NCI-H1417 (cell line): Measurements from ENCODE around the gene ROCK2.
A peak's percentile ranks its signal among the peaks of the same experiment; 100 is the strongest.
"Not testable (repeated sequence)": the region's sequence is repeated elsewhere in the genome, so short reads cannot be mapped to it uniquely, and the experiment has no call there.

Source experiments
- DNase-seq, 3 experiments: peaks; one replicate each; lab custom pipeline; 2025; lab: John Stamatoyannopoulos, UW

Gene ROCK2

DNA sequence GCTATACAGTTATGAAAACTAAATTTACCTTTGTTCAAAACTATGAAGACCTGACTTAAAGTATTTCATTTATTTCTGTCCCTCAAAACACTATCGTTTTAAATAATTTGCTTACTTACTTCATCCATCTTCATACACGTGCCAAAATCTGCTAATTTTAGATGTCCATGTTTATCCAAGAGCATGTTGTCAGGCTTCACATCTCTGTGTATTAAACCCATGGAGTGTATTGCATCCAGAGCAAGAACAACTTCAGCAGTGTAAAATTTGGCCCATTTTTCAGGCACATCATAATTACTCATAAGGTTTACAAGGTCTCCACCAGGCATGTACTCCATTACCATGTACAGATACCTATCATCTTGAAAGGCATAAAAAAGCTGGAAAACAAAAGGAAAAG lies 108.9 kb downstream of the ROCK2 start:
- DNase-seq: no peak

DNA sequence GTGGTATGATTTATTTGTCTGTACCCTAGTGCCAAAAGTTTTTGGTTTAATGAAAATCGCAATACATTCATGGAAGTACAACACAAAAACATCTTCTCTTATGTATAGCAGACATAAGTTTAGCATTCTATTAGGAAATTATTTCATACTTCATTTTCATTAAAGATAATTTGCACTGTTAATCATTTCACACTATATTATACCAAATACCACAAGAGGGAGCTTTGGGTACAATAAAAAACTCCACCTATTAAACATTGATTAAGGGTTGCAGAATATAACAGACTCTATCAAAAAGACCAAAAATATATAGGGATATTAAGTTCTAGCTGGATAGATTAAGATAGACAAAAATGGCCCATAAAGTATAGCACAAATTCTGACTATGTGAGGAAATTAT lies 110.1 kb downstream of the ROCK2 start:
- DNase-seq: peak in 2 of 3 experiments; percentile 30 to 54

DNA sequence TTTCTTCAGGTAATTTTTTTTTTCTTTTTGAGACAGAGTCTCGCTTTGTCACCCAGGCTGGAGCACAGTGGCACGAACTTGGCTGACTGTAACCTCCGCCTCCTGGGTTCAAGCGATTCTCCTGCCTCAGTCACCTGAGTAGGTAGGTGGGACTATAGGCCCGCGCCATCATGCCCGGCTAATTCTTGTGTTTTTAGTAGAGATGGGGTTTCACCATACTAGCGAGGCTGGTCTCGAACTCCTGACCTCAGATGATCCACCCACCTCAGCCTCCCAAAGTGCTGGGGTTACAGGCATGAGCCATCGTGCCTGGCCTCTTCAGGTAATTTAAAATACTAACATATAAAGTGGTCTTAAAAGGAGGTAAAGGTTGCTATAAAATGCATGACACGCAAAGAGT lies 113.2 kb downstream of the ROCK2 start:
- DNase-seq: not testable (repeated sequence)

DNA sequence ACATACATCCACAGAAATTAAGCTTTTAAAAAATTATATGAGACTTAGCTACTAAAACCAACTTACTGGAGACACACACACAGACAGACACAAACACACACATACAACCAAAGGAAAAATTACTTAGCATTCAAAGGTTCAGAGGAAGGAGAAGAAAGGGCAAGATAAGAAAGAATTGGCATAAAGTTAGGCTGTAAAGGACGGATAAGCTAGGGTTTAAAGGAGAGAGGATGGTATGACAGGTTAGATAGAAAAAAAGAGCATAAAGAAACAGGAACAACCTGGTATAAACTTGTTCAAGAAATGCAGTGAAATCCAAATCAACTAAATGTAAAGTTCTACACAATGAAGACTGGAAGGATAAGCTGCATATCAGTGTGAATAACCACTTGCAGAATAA lies 115.7 kb downstream of the ROCK2 start:
- DNase-seq: no peak

DNA sequence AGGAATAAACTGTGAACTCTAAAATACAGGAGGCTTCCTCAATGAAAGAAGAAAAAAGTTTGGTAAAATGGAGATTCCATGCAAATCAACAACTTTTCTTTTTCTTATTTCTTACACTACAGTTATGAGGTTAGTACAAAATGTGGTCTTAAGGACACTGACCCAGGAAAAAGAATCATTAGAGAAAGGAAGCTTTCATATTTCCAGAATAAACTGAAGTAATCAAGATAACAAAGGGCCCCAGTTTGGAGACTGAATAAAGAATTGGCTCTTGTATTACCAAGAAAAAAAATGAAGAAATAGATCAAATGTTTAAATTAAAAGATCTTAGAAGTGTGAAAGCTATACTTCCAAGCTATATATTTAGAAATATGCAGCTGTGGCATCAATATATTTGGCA lies 116.8 kb downstream of the ROCK2 start:
- DNase-seq: no peak

DNA sequence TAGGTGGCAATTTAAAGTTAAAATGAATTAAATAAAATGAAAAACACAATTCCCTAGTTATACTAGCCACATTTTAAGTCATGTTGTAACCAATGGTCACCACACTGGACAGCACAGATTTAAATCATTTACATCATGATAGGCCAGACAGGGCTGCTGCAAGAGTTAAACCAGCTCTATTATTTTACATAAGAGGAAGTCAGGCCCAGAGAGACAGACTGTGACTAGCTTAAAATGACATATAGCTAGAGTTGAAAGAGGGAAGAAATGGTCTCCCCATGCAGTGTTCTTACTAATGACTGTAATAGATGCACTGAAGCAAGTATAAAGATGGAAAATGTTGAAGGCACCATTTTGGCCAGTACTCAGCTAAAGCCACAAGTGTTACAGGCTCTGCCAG lies 119.5 kb downstream of the ROCK2 start:
- DNase-seq: no peak

DNA sequence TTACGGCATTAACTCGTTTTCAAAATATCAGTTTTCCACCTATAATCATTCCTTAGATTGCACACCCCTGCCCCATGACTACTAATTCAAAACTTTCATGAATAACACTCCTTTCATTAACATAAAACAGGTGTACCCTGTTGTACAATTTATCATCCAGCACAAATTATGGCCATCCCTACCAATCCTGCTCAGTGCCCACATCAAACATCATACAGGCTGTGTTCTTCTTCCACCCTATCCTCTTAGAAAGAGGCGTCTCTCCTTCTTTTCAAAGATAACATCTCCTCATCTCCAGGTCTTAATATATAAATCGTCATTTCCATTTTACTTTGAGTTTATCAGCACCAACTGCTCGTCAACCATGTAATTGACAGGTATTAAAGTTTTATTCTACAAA lies 121.6 kb downstream of the ROCK2 start:
- no peak for DNase-seq

DNA sequence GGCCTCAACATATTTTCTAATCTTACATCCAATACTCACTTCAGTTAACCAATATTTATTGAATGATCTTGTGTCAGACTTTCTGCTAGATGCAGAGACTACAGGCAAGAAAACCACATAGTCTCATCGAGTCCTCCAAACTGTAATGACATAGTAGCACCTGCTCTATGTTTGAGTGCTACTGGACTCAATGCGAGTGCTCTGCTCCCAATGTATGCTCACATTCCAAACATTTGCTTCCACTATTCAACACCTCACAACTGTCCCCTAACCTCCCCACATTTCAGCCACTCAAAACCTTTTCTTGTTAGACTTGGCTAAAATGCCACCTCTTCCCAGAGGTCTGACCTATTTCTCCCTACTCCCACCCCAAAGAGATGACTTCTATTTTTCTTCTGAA lies 124.0 kb downstream of the ROCK2 start:
- DNase-seq: no peak

DNA sequence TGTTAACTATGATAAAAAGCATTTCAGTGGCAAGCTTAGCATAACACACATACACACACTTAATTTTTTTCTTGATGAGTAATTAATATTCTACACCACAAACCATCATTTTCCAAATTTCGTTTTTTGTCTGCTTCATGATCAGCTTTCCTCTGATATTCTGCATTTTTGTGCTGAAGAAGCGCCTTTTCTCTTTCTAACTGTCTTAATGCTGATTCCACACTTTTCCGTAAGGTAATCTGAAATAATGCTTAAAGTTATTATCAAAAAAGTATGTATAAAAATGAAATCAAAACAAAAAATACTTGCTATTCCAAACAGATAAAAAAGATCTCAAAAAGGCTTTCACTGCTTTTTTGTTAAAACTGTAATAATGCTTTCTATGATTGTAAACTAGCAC lies 129.0 kb downstream of the ROCK2 start:
- no peak for DNase-seq

DNA sequence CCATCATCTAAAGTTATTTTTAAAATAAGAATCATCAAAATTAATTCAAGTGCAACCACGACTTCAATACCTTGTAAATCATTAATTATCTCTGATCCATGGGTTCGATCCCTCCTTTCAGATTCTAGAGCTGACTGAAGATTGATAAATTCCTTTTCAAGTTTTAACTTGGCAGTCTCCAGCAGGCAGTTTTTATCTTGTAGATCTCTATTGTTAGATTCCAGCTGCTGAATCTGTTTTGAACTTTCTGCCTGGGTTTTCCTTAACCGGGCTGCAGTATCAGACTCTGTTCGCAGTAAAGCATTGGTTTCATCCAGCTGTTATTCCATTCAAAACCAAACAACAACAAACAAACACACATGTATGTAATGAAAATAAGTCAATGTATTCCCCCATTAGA lies 129.7 kb downstream of the ROCK2 start:
- DNase-seq: no peak

DNA sequence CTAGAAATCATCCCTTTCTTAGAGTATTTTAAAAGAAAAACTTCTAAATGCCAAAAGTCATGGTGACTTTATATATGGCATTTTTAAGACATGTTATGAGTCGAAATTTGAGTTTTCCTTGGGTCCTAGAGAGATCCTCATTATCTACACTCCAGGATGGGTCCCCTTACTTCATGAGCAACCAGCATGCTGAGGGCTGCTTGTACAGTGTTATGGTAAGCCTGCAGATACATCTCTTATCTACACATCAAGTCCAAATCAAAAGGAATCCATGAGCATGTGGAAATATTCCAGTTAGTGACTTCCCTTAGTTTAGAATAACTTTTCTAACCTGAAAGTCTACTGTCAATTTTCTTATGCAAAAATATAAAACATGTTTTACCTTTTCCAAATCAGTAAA lies 130.5 kb downstream of the ROCK2 start:
- no peak for DNase-seq

DNA sequence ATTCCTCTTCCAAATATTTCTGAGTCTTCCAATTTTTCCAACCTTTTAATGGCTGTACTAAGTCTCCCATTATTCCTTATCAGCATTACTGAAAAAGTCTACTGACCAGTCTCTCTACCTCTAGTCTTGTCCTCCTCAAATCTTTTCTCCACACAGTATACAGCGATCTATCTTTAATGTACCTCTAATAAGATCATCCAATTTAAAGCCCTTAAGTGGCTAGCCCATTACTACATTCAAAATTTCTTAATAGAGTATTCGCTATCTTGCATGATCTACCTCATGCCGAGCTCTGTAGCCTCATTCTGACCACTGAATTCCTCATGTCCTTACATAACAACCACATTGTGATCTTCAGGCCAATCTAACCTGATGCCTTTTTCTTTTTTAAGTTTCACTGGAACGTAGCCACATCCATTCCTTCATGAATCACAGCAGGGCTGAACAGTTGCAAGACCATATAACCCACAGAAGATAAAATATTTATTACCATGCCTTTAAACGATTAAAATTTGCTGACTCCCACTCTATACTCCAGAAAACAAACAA lies 131.3 kb downstream of the ROCK2 start:
- DNase-seq: no peak

DNA sequence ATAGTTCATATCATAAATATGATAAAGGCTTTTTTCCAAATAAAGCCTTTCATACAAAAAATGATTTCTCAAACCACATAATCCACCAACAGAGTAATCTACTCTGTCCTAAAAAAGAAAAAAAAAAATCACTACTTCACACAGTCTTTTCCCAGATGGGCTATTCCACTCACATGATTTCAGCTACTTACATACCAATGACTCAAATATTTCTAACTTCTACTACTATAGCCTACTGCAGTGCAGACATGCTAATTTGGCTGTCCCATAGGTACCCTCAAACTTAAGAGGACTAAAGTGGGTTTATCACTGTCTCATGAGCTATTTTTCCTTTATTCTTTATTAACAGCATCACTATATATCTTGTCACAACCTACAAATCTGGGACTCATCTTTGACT lies 131.8 kb downstream of the ROCK2 start:
- DNase-seq: no peak

DNA sequence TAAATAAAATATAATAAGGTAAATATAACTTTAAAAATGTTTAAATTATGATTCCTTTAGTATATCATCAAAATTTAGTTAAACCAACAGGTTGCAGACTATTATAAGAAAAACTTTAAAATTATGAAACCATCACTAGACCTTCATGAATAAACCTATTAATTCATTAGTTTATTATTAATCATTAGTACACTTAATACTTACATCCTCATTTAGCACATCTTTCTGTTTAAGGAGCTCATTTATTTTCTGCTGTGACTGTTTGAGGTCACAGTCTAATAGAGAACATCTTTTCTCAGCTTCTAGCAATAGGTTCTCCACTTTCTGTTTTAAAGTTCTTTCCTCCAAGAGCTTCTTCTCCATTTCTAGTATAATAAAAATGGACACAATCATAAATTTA lies 136.4 kb downstream of the ROCK2 start:
- DNase-seq: no peak

DNA sequence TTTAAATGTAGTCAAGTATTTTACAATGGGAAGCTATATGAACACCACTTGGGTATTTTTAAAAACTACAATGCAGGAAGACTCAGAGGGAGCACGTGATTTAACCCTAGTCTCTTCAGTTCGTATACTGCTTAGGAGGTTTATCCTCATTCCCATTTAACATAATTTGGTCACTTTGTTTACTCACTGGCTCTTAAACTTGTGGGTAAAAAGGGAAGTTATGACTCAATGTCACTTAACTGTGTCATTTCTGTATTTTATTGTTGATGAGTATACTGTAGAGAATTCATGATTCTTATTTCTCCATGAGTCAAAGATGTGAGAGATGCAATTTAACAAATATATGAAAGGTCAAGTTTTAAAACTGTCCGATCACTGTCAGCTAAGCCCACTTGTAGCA lies 141.0 kb downstream of the ROCK2 start:
- no peak for DNase-seq

DNA sequence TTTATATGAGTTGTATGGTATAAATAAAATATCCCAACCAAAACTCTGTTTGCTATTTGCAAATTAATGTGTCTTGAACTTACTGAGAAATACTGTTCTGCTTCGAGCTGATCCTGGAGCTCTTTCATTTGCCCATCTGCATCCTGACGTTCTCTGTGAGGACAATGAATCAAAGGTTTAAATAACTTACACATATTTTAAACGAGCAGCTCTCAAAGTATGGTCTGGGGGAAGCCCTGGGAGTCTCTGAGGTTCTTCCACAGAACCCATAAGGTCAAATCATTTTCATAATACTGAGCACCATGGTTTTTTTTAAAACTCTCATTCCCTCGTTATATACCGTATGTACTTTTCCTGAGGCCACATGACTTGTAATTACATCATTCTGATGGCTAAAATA lies 142.5 kb downstream of the ROCK2 start:
- DNase-seq: no peak

DNA sequence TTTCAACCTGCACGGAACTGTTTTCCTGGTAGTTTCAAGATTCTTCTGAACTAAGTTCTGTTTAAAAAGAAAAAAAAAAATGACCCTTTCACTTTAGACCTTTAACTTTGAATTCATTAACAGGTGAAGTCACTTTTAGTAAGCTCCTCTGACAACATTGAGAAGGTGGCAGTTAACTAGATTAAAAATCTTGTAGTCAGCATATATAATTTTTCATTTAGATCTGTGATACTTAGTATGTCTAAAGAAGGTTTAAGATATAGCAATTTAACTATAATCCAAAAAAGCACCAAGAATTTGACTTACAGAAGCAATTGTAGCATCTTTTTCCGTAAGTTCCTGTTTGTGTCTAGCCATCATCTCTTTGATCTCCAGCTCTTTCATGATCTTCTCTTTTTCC lies 143.8 kb downstream of the ROCK2 start:
- no peak for DNase-seq

DNA sequence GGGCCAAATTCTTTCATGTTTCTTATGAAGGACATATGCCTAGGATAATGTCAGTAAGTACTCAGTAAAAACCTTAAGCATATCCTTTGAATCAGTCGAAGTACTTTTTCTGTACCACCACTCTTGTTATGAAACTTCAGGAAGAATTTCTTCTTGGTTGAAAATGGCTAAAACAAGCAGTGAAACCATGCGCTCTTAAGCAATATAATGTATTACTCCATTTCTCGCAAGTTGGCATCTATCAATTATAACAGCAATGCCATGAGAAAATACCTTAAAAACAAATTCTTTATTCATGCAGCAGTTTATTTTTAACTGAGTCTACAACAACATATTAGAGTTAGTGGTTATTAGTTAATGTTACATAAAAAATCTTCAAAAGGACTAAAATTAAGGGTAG lies 148.2 kb downstream of the ROCK2 start:
- DNase-seq: no peak

DNA sequence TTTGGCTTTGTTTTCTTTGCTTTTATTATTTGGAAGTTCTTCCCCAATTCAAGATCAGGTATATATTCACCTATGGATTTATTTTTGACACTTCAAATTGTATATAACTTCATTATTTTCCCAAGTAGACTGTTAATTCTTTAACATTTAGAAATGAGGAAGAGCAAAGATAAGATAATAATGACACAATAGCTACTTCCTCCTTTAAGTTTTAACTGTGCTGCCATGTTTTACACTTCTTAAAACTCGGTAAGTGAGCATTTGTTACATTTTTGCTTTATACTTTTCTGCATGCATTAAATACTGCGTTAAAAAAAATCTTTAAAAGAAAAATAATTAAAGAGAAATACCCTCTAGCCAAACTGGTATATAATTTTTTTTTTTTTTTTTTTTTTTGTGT lies 156.7 kb downstream of the ROCK2 start:
- DNase-seq: no peak

DNA sequence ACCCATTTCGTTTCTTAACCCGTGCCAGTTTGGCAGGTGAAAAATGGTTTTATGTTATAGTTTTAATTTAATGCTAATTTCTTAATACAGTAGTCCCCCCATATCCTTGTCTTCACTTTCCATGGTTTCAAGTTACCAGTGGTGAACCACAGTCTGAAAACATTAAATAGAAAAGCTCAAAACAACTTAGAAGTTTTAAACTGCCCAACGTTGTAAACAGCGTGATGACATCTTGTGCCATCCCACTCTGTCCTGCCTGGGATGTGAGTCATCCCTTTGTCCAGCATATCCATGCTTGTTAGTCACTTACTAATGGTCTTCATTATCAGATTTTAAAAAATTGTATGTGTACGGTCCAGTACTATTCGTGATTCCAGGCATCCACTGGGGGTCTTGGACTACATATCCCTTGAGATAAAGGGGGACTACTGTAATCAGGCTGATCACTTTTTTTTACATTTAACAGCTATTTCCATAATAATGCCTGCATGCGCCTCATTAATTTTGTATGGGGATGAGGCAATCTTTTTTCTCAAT lies 157.3 kb downstream of the ROCK2 start:
- no peak for DNase-seq

DNA sequence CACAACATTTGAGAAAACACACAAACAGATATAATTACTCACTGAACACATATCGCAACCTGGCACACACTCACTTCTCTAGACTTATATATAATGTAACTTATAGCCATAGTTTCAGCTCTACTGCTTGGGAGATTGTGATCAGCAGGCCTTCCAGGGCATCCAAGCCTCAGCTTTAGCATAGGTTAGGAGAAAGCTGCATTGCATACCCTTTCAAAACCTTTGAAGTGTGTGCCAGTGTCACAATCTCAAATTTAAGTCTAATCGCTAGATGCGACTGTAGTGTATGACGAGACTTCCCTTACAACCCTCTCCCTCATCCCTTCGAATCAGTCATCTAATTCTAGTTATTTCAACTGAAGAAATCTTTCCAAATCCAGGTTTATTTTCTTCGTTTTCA lies 158.3 kb downstream of the ROCK2 start:
- DNase-seq: no peak

DNA sequence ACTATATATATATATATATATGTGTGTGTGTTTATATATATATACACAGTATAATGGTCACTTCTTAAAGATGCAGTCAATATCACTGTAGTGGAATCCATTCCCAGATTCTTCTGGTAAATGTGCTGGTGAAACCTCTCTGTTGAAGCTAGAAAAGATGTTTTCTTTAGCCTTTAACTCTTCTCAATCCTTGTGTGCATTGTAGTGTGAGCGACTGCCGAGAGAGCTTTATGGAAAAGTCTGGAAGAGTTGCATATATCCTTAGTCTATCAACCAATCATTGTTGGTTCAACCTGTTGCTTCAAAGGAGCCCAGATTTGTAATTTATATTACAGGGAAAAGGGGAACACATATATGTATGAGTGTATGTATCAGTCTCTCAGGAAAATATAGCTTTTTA lies 161.5 kb downstream of the ROCK2 start:
- no peak for DNase-seq

DNA sequence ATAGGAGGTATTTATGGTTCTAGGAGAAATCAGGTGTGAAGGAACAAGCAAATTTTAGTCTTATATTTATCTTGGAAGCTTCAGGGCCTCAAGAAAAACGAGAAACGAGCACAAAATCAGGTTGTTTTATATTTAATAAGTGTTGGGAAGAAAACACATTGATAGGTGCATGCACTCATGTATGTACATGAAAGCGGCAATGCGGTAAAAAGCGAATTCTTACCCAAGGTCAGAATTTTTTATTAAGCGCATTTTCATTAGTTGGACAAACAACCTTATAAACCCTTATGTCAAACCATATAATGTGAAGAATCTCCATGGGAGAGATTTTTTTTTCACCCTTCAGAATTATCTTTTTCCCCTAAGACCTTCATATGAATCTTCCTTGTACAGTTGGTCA lies 163.8 kb downstream of the ROCK2 start:
- DNase-seq: no peak

DNA sequence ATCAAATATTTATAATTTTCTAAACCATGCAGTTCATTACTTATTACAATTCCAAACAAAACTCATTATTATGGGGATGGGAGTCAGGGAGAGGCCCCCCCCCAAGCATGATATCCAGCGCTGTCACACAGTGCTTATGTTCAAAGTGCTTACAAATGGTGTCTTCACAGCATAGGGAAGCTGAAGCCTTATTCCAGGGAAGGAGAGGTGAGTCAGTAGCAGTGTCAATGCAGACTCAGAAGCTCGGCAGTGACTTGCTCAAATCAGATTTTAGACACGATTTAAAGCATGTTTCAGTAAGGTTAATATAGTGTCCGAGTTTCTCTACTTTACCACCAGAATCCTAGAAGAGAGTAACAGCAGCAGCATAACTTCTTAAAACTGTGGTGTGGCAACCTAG lies 164.5 kb downstream of the ROCK2 start:
- DNase-seq: no peak

DNA sequence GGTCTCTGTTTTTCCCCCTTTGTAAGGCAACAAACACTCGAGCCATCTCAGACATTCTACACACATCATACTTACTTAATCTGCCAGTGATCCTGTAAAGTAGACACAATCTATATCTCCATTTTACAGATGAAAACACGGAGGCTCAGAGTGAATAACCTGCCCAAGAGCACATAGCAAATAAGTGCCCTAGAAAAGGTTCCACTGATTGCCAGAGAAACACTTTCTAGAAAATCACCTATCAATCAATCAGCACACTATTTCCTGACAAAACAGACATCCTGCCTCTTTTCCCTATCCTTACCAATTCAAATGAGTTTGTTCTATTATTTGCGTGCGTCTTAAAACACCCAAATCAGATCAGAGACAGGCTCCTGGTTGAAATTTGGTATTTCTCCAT lies 165.2 kb downstream of the ROCK2 start:
- no peak for DNase-seq
